Activated CD8-positive, alpha-beta T cell treated with anti-CD3 and anti-CD28 coated beads for 36 hours (primary cell): ENCODE results near the gene ABLIM1. TPM values are rescaled to one million over a fixed set of nuclear protein-coding genes. Genes with fewer than 3 reads are reported as not detected.

Experiments
- ATAC-seq: fragments of 200-7000 bp; cut with Tn5 transposase; one replicate; pipeline ENCODE4 v1.10.0; 2021; ENCODE audit warnings: mild to moderate bottlenecking, moderate library complexity
- CTCF ChIA-PET: fragments of 350-600 bp; sonication (Branson Sonifier 250); formaldehyde crosslinking; loops from one replicate; lab custom pipeline; 2021; ENCODE audit warnings: antibody characterized with exemption; lab: Charles Lee
- POLR2A ChIA-PET: fragments of 350-600 bp; sonication (Branson Sonifier 250); formaldehyde crosslinking; loops from one replicate; lab custom pipeline; 2021; ENCODE audit warnings: antibody characterized with exemption; lab: Charles Lee
- DNase-seq: peaks from one replicate; pipeline ENCODE4 v3.0.0-alpha.2; 2020
- H3K27ac Mint-ChIP-seq: one replicate; pipeline ENCODE4 v1.8.0; 2021; ENCODE audit warnings: mild to moderate bottlenecking, mixed read lengths
- H3K27me3 Mint-ChIP-seq: one replicate; pipeline ENCODE4 v1.8.0; 2021; ENCODE audit warnings: mixed read lengths
- H3K36me3 Mint-ChIP-seq: one replicate; pipeline ENCODE4 v1.8.0; 2021; ENCODE audit warnings: low read depth, mixed read lengths
- H3K4me1 Mint-ChIP-seq: one replicate; pipeline ENCODE4 v1.8.0; 2021; ENCODE audit warnings: low read depth, mixed read lengths
- H3K4me3 Mint-ChIP-seq: one replicate; pipeline ENCODE4 v1.8.0; 2021; ENCODE audit warnings: mild to moderate bottlenecking, moderate library complexity, mixed read lengths
- H3K9me3 Mint-ChIP-seq: one replicate; pipeline ENCODE4 v1.8.0; 2021; ENCODE audit warnings: mixed read lengths
- CTCF ChIP-seq: fragments of 200-600 bp; IDR thresholded peaks from one replicate; pipeline ENCODE4 v1.8.0; 2022; ENCODE audit warnings: antibody characterized with exemption, mild to moderate bottlenecking
- intact Hi-C: fragments of 100-400 bp; cut with micrococcal nuclease; formaldehyde crosslinking; loops from one replicate; pipeline ENCODE4 v1.10.0; 2022
- total RNA-seq, 2 experiments: library from RNA; stranded (reverse); gene quantifications; one replicate each; pipeline ENCODE4 v1.2.3, GENCODE V29; 2021

ABLIM1 gene
- total RNA-seq, 2 experiments from 2014 or later, result 148 to 155 TPM

- DNase-seq (no peak), ATAC-seq (no peak)
- TF ChIP-seq CTCF, result no peak
- intact Hi-C loops, result no loop called here
- Mint-ChIP-seq H3K27ac (no peak overlapping the region), H3K36me3 (no peaks in the 10 kb centered on the region), H3K27me3 (peaks cover 2% of the 10 kb centered on the region), H3K4me1 (peaks cover 5% of the 10 kb centered on the region), H3K4me3 (no peak overlapping the region), H3K9me3 (no peaks in the 10 kb centered on the region)
- ChIA-PET POLR2A (interaction anchor here (0.7 kb wide), 1 partner anchor 8 kb away, joined by 3 read pairs; no protein-coding TSS in a partner anchor), CTCF (no interaction called here)
Observed at GRCh38 chr10:114596793-114597192, 61.3 kb downstream of the ABLIM1 start.

- Mint-ChIP-seq H3K4me1 (no peaks in the 10 kb centered on the region), H3K4me3 (no peak overlapping the region), H3K9me3 (no peaks in the 10 kb centered on the region), H3K36me3 (no peaks in the 10 kb centered on the region), H3K27me3 (peaks cover 2% of the 10 kb centered on the region), H3K27ac (no peak overlapping the region)
- DNase-seq (no peak), ATAC-seq (no peak)
- ChIA-PET POLR2A (interaction anchor here (1.5 kb wide), 1 partner anchor 10 kb away, joined by 3 read pairs; no protein-coding TSS in a partner anchor), CTCF (interaction anchor here (1.6 kb wide), 1 partner anchor 122 kb away, joined by 4 read pairs; no protein-coding TSS in a partner anchor)
- TF ChIP-seq CTCF, result no peak
- intact Hi-C loops, result no loop called here
Observed at GRCh38 chr10:114593816-114594468, 64.1 kb downstream of the ABLIM1 start.

GRCh38 chr10:114593240-114593792, 64.8 kb downstream of the ABLIM1 start:
- TF ChIP-seq CTCF, result no peak
- no peaks in the 10 kb centered on the region for H3K4me1 Mint-ChIP-seq
- H3K36me3 Mint-ChIP-seq, result no peaks in the 10 kb centered on the region
- H3K9me3 Mint-ChIP-seq, result no peaks in the 10 kb centered on the region
- no peak overlapping the region for H3K27ac Mint-ChIP-seq
- ChIA-PET CTCF (interaction anchor here (1.6 kb wide), 1 partner anchor 121 kb away, joined by 4 read pairs; no protein-coding TSS in a partner anchor), POLR2A (interaction anchor here (1.5 kb wide), 1 partner anchor 11 kb away, joined by 3 read pairs; no protein-coding TSS in a partner anchor)
- H3K27me3 Mint-ChIP-seq, result peaks cover 2% of the 10 kb centered on the region
- DNase-seq (no peak), ATAC-seq (no peak)
- intact Hi-C loops, result no loop called here
- no peak overlapping the region for H3K4me3 Mint-ChIP-seq

- Mint-ChIP-seq H3K36me3 (no peaks in the 10 kb centered on the region), H3K4me1 (no peaks in the 10 kb centered on the region), H3K4me3 (no peak overlapping the region), H3K27me3 (peaks cover 2% of the 10 kb centered on the region), H3K27ac (no peak overlapping the region), H3K9me3 (no peaks in the 10 kb centered on the region)
- ATAC-seq (no peak), DNase-seq (no peak)
- CTCF ChIA-PET, result no interaction called here
- POLR2A ChIA-PET, result no interaction called here
- no peak for TF ChIP-seq CTCF
- intact Hi-C loops, result no loop called here
Observed at GRCh38 chr10:114590993-114591392, 67.1 kb downstream of the ABLIM1 start.

GRCh38 chr10:114584419-114584818, 73.7 kb downstream of the ABLIM1 start:
- no peaks in the 10 kb centered on the region for H3K9me3 Mint-ChIP-seq
- no peak for TF ChIP-seq CTCF
- POLR2A ChIA-PET, result no interaction called here

More at GRCh38 chr10:114584419-114584818, 73.7 kb downstream of the ABLIM1 start:
- no peak for DNase-seq
- Mint-ChIP-seq H3K4me3 (no peak overlapping the region), H3K4me1 (no peaks in the 10 kb centered on the region), H3K36me3 (no peaks in the 10 kb centered on the region), H3K27ac (no peak overlapping the region), H3K27me3 (no peaks in the 10 kb centered on the region)
- CTCF ChIA-PET, result no interaction called here
- no peak for ATAC-seq
- intact Hi-C loops, result no loop called here
